GM12801 (cell line): Measurements from ENCODE around the gene CAPZB.

Source experiments
- TF ChIP-seq, protein P1 (sequence below): IDR thresholded peaks from one replicate; pipeline ENCODE4 v1.5.1; 2011; ENCODE audit warnings: control low read depth; ENCODE audit not compliant: insufficient read length; ENCODE audit errors: extremely low read depth

The CAPZB gene

GRCh38 chr1:19312782-19313635 lies 172.3 kb downstream of the CAPZB start:
- TF ChIP-seq, protein P1, sequence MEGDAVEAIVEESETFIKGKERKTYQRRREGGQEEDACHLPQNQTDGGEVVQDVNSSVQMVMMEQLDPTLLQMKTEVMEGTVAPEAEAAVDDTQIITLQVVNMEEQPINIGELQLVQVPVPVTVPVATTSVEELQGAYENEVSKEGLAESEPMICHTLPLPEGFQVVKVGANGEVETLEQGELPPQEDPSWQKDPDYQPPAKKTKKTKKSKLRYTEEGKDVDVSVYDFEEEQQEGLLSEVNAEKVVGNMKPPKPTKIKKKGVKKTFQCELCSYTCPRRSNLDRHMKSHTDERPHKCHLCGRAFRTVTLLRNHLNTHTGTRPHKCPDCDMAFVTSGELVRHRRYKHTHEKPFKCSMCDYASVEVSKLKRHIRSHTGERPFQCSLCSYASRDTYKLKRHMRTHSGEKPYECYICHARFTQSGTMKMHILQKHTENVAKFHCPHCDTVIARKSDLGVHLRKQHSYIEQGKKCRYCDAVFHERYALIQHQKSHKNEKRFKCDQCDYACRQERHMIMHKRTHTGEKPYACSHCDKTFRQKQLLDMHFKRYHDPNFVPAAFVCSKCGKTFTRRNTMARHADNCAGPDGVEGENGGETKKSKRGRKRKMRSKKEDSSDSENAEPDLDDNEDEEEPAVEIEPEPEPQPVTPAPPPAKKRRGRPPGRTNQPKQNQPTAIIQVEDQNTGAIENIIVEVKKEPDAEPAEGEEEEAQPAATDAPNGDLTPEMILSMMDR: no peak

DNA sequence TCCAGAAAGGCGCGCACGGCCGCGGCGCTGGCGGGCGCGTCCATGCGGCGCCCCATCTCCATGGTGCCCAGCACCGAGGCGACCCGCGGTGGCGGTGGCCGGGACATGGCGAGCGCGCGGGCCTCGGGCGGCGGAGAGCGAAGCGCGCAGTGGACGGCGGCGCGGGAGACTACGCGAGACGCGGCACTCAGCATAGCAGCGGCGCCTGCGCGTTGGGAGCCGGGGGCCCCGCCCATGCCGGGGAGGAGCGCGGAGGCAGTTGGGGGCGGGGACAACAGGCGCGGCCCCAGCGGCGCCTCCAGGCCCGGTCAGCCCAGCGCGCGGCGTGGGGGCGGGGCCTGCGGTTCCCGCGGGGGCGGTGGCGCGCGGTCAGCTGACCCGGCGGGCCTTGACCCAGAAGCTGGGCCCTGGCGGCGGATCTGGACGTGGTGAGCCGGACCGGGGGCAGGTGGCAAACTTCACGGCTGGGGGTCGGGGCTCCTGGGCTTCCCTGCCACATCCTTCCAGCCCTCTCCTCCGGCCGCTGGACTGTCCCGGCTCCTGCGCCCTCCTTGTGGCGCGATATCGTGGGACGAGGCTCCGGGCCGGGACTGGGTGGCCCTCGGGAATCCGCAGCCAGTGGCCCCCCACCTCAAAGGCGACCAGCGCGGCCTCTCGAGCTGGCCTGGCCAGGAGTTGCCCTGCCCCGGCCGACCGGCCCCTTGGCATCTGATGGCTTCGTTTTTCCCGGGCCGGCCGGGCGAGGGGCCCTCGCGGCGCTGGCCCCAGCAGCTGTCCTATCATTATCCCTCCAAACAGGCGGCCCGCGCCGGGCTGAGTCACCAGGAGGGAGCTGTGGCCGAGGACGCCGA lies 173.2 kb downstream of the CAPZB start, which contains the start of the genes AKR7A2 and SLC66A1:
TSS of gene AKR7A2 (minus strand) at position 214 of the 851 bp plus-strand sequence. CDS start at position 194, 20 bp downstream.
TSS of gene SLC66A1 (plus strand) at position 396 of the 851 bp plus-strand sequence. CDS start 5,352 bp downstream, outside the sequence.
- TF ChIP-seq, protein P1: no peak

- TF ChIP-seq, protein P1: no peak
Observed at GRCh38 chr1:19311503-19311930, 173.8 kb downstream of the CAPZB start.

- TF ChIP-seq, protein P1: no peak
Observed at GRCh38 chr1:19310720-19311502, 174.4 kb downstream of the CAPZB start.

DNA sequence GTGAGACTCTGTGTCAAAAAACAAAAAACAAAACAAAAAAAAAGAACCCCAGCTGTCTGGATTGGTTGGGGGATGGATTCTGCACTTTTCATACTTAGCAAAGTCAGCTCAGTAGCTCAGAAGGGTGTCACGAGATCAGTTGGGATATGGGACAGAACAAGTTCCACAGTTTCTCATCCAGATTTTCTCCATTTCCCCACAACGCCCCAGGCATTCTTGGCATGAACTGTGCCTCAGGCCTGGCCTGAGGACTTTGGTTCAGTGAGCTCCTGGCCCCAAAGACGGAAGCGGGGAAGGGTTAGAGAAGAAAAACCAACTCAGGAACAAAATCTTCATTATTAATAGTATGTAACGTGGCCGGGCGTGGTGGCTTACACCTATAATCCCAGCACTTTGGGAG lies 175.3 kb downstream of the CAPZB start:
- TF ChIP-seq, protein P1: no peak

DNA sequence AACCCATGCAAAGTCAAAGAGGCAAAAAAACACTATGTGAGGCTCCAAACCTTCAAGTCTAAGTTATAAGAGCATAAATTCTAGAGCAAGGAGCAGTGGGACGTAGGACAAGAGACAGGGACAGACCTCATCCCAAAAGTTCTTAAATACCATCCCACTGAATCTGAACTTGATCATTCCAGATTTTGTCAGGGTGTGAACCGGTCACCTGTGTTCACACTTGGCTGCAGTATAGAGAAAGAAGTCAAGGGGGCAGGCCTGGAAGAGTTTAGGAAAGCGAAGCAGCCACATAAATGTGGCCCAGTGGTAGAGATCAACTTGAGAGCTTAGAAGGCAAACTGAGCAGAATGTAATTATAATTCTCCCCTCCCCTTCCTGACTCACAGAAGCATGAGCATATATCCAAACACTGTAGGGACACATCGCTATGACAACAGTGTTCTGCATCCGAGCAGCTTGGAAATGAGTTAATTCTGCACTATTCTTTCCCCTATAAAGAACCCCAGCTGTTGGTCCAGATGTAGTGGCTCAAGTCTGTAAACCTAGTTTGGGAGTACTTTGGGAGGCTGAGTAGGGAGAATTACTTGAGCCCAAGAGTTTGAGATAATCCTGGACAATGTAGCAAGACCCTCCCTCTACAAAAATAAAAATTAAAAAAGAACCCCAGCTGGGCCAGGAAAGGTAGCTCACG lies 176.1 kb downstream of the CAPZB start:
- TF ChIP-seq, protein P1: no peak
